HG02759 (cell line): Measurements from ENCODE around the gene NOS1AP.

Experiments used
- ATAC-seq: cut with Tn5 transposase; IDR thresholded peaks from one replicate; pipeline ENCODE4 v1.9.1; 2021; ENCODE audit warnings: mild to moderate bottlenecking, moderate library complexity; ENCODE audit not compliant: unreplicated experiment

The NOS1AP gene

DNA sequence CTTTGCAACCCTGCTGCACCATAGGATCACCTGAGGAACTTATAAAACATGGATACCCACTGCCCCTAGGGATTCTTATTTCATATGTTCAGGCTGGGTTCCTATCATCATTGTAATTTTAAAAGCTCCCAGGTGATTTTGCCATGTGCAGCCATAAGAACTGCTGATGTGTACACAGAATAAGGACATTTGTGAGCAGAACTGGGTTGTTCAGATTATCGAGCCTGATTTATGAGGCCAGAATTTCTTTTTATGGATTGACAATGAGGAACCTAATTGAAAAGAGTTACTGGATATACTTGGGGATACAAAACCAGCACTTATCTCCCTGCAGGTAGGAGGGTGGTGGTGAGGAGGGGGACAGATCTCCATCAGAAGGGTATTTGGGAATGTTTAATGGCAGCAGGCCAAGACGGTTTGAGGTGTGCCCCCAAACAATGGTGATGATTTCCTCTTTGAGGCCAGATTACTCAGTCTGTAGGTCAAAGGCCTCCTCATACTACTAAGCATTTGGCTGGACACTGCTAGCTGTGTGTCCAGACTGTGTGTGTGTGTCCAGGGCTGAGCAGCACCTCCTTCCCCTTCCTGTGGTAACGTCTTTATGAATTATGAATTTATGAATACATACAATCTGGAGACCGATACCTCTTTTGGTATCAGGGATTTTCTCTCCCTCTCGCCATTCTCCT lies 18.9 kb downstream of the NOS1AP start:
- no peak for ATAC-seq

- ATAC-seq: no peak
These were observed 20.3 kb downstream of the NOS1AP start for GRCh38 chr1:162089748-162090147.

DNA sequence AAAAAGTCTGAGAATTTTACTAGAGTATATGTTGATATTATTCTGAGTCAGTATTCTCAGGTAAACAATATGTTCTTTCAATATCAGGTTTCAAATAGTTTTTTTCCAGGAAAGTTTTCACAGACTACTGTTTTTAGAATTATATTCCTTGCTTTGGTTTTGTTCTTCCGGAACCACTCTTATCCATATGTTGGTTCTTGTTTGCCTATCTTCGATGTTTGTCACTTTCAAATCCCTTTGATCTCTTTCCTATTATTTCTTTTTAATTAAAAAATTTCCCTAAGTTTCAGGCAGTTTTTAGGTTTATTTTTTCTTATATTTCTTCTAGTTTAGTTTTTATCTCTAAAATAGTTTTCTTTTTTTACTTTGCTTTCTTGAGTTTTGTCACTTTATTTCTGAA lies 20.9 kb downstream of the NOS1AP start:
- no peak for ATAC-seq

- ATAC-seq: no peak
These were observed 22.4 kb downstream of the NOS1AP start for GRCh38 chr1:162091681-162092524.

DNA sequence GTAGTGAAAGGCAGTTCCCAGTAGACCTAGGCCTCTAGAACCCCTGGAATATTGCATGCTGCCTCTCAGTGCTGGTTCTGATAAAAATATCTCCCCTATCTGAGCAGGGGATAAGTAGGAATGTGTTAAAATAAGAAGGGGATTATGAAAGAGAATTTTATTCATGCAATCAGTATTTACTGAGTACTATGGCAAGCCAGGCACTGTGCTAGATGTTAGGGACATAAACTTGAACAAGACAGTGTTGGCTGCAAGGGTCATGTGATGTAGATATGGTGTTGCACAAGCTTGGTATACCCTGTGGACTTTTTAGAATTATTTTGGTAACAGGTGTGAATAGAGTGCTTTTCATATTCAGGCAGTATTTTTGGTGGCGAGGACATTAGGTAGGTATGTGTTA lies 23.6 kb downstream of the NOS1AP start:
- ATAC-seq: no peak

DNA sequence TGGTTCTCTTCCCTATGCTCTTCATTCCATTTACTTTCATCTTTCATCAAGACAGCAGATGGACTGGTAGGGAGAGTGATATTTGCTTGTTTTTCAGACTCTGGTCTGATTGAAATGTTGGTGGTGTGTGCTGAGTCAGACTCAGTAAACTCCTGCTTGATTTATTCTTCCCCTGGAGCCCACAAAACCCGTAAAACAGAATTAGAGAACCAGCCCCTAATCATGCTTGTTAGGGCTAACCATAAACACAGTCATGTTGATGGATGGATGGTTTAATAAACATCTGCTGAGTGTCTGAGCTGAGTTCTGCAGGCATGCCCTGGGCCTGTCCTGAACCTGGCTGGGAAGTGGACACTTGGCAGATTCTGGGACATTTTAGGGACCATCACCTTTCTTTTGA lies 24.8 kb downstream of the NOS1AP start:
- no peak for ATAC-seq

- no peak for ATAC-seq
These were observed 25.2 kb downstream of the NOS1AP start for GRCh38 chr1:162094723-162095122.

- no peak for ATAC-seq
These were observed 38.4 kb downstream of the NOS1AP start for GRCh38 chr1:162107911-162108310.

GRCh38 chr1:162108426-162108825 lies 38.9 kb downstream of the NOS1AP start:
- ATAC-seq: no peak

DNA sequence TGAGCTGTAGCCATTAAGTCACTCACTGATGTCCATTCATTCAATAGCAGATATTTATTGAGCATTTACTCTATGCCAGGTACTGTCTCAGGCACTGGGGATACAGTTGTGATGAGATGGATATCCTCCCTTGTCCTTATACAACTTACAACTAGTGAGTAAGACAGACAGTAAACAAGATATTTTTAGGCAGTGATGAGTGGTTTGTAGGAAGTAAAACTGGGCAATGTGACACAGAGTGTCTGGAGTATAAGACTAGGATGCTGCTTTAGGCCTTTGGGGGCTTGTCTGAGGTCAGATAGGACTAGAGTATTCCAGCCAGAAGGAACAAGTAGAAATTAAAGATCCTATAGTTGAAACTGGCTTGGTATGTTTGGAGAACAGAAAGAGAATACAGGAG lies 41.4 kb downstream of the NOS1AP start:
- ATAC-seq: no peak

DNA sequence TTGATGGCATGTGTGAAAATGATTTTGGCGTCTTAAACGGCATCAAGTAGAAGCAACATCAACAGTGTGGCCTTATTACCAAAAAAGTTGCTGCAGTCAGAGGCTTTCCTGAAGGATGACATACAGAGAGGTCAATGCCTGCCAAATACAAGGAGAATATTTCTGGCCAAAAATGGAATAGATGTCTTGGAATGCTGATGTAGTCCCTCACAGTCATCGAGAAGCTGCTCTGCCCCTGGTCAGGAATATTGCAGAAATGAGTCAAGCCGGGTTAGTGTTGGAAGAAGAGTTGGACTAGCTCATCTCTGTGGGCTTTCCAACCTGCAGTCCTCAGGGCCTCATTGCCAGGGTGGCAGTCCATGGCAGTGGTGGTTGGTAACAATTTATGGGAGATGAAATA lies 42.1 kb downstream of the NOS1AP start:
- no peak for ATAC-seq

- ATAC-seq: no peak
These were observed 43.9 kb downstream of the NOS1AP start for GRCh38 chr1:162113419-162113818.

DNA sequence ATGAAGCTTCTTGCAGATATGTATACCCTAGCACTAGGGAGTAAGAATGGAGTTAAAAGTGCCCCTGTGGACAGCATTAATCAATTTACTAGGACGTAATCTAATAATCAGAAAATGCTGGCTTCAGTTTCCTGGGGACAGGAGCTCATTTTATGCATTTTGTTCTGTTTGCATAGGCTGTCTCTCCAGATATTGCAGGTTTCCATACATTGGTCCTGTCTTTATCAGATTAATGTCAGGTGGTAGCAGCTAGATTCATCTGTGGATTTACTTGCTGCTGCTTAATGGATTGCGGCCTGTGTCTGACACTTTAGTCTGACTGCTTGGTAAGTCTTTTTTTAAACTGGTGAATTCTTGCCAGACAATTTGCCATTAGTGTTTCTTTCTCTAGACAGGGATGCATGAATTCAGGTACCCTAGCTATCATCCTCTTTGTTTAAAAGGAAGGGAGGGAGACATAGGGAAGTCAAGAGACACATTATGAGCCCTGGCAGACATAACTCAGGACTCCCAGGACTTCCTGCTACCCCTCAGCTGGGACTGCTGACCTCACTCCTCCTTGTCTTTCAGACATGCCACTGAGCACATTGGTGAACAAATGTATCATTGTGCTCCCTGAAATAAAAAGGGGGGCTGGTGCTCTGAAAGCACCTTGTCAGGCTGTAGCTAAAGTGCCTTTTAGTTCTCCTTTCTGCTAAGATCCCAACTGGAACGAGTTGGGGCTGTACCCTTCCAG lies 47.7 kb downstream of the NOS1AP start:
- no peak for ATAC-seq

GRCh38 chr1:162118063-162118462 lies 48.6 kb downstream of the NOS1AP start:
- ATAC-seq: no peak

DNA sequence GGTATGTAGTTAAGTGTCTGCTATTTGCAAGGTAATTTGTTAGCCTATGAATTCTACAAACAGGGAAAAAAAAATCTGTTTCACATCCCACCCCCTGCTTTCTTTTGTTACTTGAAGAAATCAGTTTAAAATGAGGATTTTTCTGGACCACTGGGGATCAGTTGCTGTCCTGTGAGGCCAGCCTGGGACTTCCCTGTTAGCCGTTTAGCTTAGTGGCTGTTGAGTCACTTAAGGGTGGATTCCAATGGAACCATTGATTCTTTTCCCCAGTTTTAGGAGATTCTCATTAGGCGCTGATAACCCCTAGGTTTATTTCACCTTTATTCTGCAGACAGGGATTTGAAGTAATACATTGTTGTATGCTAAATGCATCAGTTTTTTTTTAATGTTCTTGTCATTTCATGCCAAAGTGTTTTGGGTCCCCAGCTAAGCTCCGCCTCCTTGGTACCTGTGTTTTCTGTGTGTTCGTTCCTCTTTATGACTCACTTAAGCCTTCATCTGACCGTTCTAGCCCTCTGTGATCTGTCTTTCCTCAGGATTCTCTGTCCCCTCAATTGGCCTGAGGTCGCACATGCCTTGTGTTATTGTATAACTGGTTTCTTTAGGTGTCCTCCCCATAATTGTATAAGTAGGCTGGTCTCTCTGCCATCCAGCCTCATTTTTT lies 59.3 kb downstream of the NOS1AP start:
- ATAC-seq: no peak

- no peak for ATAC-seq
These were observed 60.8 kb downstream of the NOS1AP start for GRCh38 chr1:162130308-162130707.

DNA sequence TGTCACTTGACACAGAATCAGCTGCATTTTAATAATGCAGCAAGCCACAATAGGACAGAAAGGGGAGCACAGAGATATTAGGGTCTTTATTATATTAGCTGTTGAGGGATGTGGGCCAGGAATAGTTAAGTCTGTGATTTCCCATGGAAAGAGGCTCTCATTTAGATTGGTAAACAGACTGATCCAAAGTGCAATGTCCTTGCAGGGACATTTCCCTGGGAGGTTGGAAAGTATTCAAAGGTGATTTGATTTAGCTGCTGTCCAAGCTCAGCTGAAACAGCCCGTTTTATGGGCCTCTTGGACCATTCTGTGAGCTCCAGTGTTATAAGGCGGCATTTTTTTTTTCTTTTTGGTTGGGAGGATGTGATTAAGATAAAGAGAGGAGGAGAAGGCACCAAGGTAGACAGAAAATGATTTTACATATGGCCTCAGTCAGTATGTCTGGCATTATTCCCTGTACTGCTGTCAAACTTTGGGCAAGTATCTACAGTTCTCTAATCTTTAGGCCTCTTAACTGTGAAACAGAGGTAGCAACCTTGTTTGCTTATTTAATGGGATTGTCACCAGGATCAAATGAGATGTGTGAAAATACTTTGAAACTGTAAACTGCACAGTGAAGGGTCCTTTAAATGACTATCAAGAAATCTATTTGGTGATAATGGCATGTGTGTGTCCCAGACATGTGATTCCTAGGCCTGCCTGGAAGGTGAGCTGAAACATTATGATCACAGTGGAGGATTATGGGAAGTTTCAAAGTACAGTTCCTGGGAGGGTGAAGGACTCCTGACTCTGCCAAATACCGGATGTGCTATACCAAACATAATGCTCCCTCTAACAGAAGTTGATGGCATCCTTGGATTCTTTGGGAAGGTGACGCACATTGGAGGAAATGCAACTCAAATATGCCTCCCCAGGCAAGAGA lies 62.2 kb downstream of the NOS1AP start:
- ATAC-seq: no peak

GRCh38 chr1:162133566-162133965 lies 64.1 kb downstream of the NOS1AP start:
- ATAC-seq: no peak

DNA sequence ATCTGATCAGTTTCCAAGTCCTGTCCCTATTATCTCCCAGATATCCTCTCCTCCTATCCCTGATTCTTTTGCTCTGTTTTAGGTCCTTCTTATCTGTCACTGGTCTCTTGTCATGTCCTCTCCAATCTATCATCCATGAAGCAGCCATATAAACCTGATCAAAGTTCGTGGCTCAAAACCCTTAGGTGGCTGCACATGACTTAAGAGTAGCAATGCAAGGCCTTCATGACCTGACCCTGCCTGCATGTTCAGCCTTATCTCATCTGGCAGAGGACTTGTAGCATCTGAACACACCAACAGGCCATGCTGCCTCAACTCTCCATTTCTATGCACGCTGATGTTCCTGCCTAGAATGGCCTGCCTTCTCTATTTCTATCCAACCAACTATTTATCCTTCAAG lies 65.2 kb downstream of the NOS1AP start:
- no peak for ATAC-seq

GRCh38 chr1:162135271-162135775 lies 65.8 kb downstream of the NOS1AP start:
- ATAC-seq: no peak
